H1 (cell line): ENCODE data around the gene AHR. TPM values are rescaled to one million over a fixed set of nuclear protein-coding genes. Genes with fewer than 3 reads are reported as not detected.

Source experiments
- CTCF ChIA-PET: fragments of 300-600 bp; sonication (Branson Sonifier 250); formaldehyde crosslinking; loops from one replicate; lab custom pipeline; 2021; ENCODE audit not compliant: partially characterized antibody; lab: Charles Lee
- POLR2A ChIA-PET: fragments of 300-600 bp; sonication (Branson Sonifier 250); formaldehyde crosslinking; loops from one replicate; lab custom pipeline; 2021; ENCODE audit warnings: inconsistent platforms; ENCODE audit not compliant: partially characterized antibody; lab: Charles Lee
- DNase-seq, 2 experiments: peaks; one replicate each; pipeline versions ENCODE4 v3.0.0 to v3.0.0-alpha.2; 2010 to 2022; ENCODE audit warnings: low spot score in 2 of 2, low read depth in 1 of 2, mixed read lengths in 1 of 2
- FAIRE-seq: peaks from 2 replicates; lab custom pipeline; 2011; peaks lifted over from hg19 to GRCh38; lab: Jason Lieb, UNC
- H2AFZ ChIP-seq: 2 replicates; pipeline ENCODE4 v1.8.1; 2012; ENCODE audit warnings: low read length, inconsistent platforms
- H2AK5ac ChIP-seq: 2 replicates; pipeline ENCODE4 v1.6.1; 2013; ENCODE audit warnings: low read depth, low read length
- H2BK120ac ChIP-seq: replicated peaks from 2 replicates; pipeline ENCODE3; 2013; ENCODE audit warnings: low read depth, low read length, inconsistent platforms
- H2BK12ac ChIP-seq: 2 replicates; pipeline ENCODE4 v1.6.1; 2013; ENCODE audit warnings: low read depth, low read length
- H2BK15ac ChIP-seq: 2 replicates; pipeline ENCODE4 v1.6.1; 2013; ENCODE audit warnings: low read length
- H2BK20ac ChIP-seq: 2 replicates; pipeline ENCODE4 v1.6.1; 2013; ENCODE audit warnings: low read length
- H2BK5ac ChIP-seq: 2 replicates; pipeline ENCODE4 v1.6.1; 2013; ENCODE audit warnings: low read depth, low read length
- H3K14ac ChIP-seq: 2 replicates; pipeline ENCODE4 v1.6.1; 2013; ENCODE audit warnings: inconsistent platforms; ENCODE audit not compliant: insufficient read length
- H3K18ac ChIP-seq: 2 replicates; pipeline ENCODE4 v1.6.1; 2013; ENCODE audit warnings: low read length; ENCODE audit errors: extremely low read depth
- H3K23ac ChIP-seq: 2 replicates; pipeline ENCODE4 v1.6.1; 2013; ENCODE audit warnings: inconsistent platforms; ENCODE audit not compliant: insufficient read length
- H3K23me2 ChIP-seq: 2 replicates; pipeline ENCODE4 v1.6.1; 2013; ENCODE audit warnings: low read depth, low read length
- H3K27ac ChIP-seq: 2 replicates; pipeline ENCODE4 v1.6.1; 2011; ENCODE audit warnings: low read depth, low read length, inconsistent platforms
- H3K27me3 ChIP-seq, 4 experiments: replicated peaks in 1 of 4; 1 replicate in 1 of 4; 2 replicates in 3 of 4; pipeline versions ENCODE4 v1.6.1 to v1.8.1; 2011 to 2013; ENCODE audit warnings: low read length in 3 of 4, mild to moderate bottlenecking in 3 of 4, inconsistent platforms in 2 of 4, mixed read lengths in 2 of 4, moderate library complexity in 1 of 4; ENCODE audit not compliant: control insufficient read depth in 3 of 4, insufficient read depth in 3 of 4; ENCODE audit errors: extremely low read depth in 1 of 4
- H3K36me3 ChIP-seq, 4 experiments: 2 replicates each; pipeline versions ENCODE4 v1.6.1 to v1.8.1; 2011 to 2013; ENCODE audit warnings: mild to moderate bottlenecking in 4 of 4, low read length in 3 of 4, moderate library complexity in 2 of 4, control low read depth in 1 of 4, inconsistent platforms in 1 of 4; ENCODE audit not compliant: insufficient read depth in 4 of 4, control insufficient read depth in 2 of 4
- H3K4ac ChIP-seq: replicated peaks from 2 replicates; pipeline ENCODE3; 2013; ENCODE audit warnings: low read length, low read depth, mixed read lengths, inconsistent platforms; ENCODE audit not compliant: insufficient read length
- H3K4me1 ChIP-seq, 4 experiments: replicated peaks in 1 of 4; 1 replicate in 1 of 4; 2 replicates in 3 of 4; pipeline versions ENCODE4 v1.6.1 to v1.8.1; 2011 to 2013; ENCODE audit warnings: low read length in 3 of 4, inconsistent platforms in 2 of 4, mixed read lengths in 1 of 4; ENCODE audit not compliant: insufficient read depth in 4 of 4, control insufficient read depth in 3 of 4
- H3K4me2 ChIP-seq, 2 experiments: 2 replicates each; pipeline versions ENCODE4 v1.6.1 to v1.8.1; 2011 to 2013; ENCODE audit warnings: low read depth in 2 of 2, low read length in 2 of 2, control low read depth in 1 of 2, inconsistent platforms in 1 of 2, mild to moderate bottlenecking in 1 of 2; ENCODE audit not compliant: insufficient read depth in 1 of 2
- H3K4me3 ChIP-seq, 4 experiments: fragments of 200-600, 300-600 bp in 1 of 4; sonication (generic), shearing (Covaris generic), sonication (Bioruptor Twin) in 1 of 4; 2 replicates each; pipeline versions ENCODE4 v1.5.1 to v1.8.1; 2011 to 2016; ENCODE audit warnings: low read length in 4 of 4, low read depth in 3 of 4, control low read depth in 2 of 4, inconsistent platforms in 2 of 4, mild to moderate bottlenecking in 2 of 4, mixed read lengths in 1 of 4, moderate library complexity in 1 of 4; ENCODE audit not compliant: insufficient read depth in 2 of 4; ENCODE audit errors: extremely low read depth in 1 of 4
- H3K56ac ChIP-seq: replicated peaks from 2 replicates; pipeline ENCODE3; 2013; ENCODE audit warnings: low read depth, mild to moderate bottlenecking, mixed read lengths, low read length, inconsistent platforms; ENCODE audit not compliant: insufficient read length
- H3K79me1 ChIP-seq: 2 replicates; pipeline ENCODE4 v1.6.1; 2013; ENCODE audit warnings: low read depth, low read length, control low read depth
- H3K79me2 ChIP-seq, 2 experiments: 2 replicates each; pipeline versions ENCODE4 v1.6.1 to v1.8.1; 2012 to 2013; ENCODE audit warnings: low read length in 2 of 2, mild to moderate bottlenecking in 2 of 2, inconsistent platforms in 1 of 2; ENCODE audit not compliant: insufficient read depth in 2 of 2, control insufficient read depth in 1 of 2
- H3K9ac ChIP-seq, 4 experiments: replicated peaks in 1 of 4; 1 replicate in 1 of 4; 2 replicates in 3 of 4; pipeline versions ENCODE4 v1.6.1 to v1.8.1; 2011 to 2013; ENCODE audit warnings: low read depth in 3 of 4, low read length in 3 of 4, control low read depth in 2 of 4, mild to moderate bottlenecking in 2 of 4, moderate library complexity in 2 of 4, inconsistent platforms in 1 of 4; ENCODE audit errors: extremely low read depth in 1 of 4
- H3K9me3 ChIP-seq, 2 experiments: 2 replicates each; pipeline versions ENCODE4 v1.6.1 to v1.8.1; 2012 to 2013; ENCODE audit warnings: mild to moderate bottlenecking in 2 of 2, moderate library complexity in 2 of 2, control low read depth in 1 of 2, inconsistent platforms in 1 of 2, low read depth in 1 of 2, low read length in 1 of 2, mixed read lengths in 1 of 2; ENCODE audit not compliant: insufficient read depth in 2 of 2
- H4K20me1 ChIP-seq, 2 experiments: replicated peaks in 1 of 2; 2 replicates each; pipeline versions ENCODE3 to v1.8.1; 2011 to 2013; ENCODE audit warnings: inconsistent platforms in 2 of 2, low read length in 2 of 2, mild to moderate bottlenecking in 1 of 2; ENCODE audit not compliant: insufficient read depth in 2 of 2, control insufficient read depth in 1 of 2
- H4K5ac ChIP-seq: 2 replicates; pipeline ENCODE4 v1.6.1; 2013; ENCODE audit warnings: low read length, low read depth, mixed read lengths, inconsistent platforms; ENCODE audit not compliant: insufficient read length
- H4K8ac ChIP-seq: 2 replicates; pipeline ENCODE4 v1.8.0; 2013; ENCODE audit warnings: mild to moderate bottlenecking, moderate library complexity, low read length, inconsistent platforms; ENCODE audit not compliant: insufficient read depth; ENCODE audit errors: extremely low read depth
- H4K91ac ChIP-seq: replicated peaks from 2 replicates; pipeline ENCODE3; 2013; ENCODE audit warnings: low read length, mixed read lengths, inconsistent platforms; ENCODE audit not compliant: insufficient read length
- BCL11A ChIP-seq, 2 experiments: IDR thresholded peaks; one replicate each; pipeline ENCODE4 v1.6.1; 2011; ENCODE audit warnings: low read depth in 2 of 2, low read length in 2 of 2, mild to moderate bottlenecking in 2 of 2
- FOSL1 ChIP-seq: IDR thresholded peaks from 2 replicates; pipeline ENCODE4 v1.6.1; 2011; ENCODE audit warnings: mild to moderate bottlenecking, low read depth, low read length, moderate library complexity; ENCODE audit not compliant: insufficient read depth
- POU5F1 ChIP-seq: IDR thresholded peaks from 2 replicates; pipeline ENCODE4 v1.6.1; 2011; ENCODE audit warnings: low read depth, mild to moderate bottlenecking, low read length, moderate library complexity
- RFX5 ChIP-seq: IDR thresholded peaks from 2 replicates; pipeline ENCODE4 v1.6.1; 2011; ENCODE audit warnings: low read depth, low read length, improper control_type of control experiment, borderline replicate concordance
- SRF ChIP-seq: IDR thresholded peaks from 2 replicates; pipeline ENCODE4 v1.6.1; 2011; ENCODE audit warnings: mild to moderate bottlenecking, low read depth, low read length, moderate library complexity
- SUZ12 ChIP-seq: fragments of 200-600 bp; sonication (generic); IDR thresholded peaks from 2 replicates; pipeline ENCODE4 v1.6.1; 2012; ENCODE audit warnings: mild to moderate bottlenecking, inconsistent platforms, low read length, moderate library complexity, mixed read lengths
- polyA plus RNA-seq, 7 experiments: library from polyadenylated mRNA; depleted of rRNA in 3 of 7; stranded (reverse) in 5 of 7; unstranded in 2 of 7; fragments of >200 nt in 5 of 7; fragments of 200-250 nt in 2 of 7; gene quantifications; 1 replicate in 5 of 7; 2 replicates in 1 of 7; 4 replicates in 1 of 7; pipeline versions ENCODE4 v1.2.1 to v1.2.3, GENCODE V29; 2011 to 2013; ENCODE audit warnings: missing spikeins in 2 of 7, mixed read lengths in 2 of 7
- total RNA-seq: library from RNA; stranded (reverse); fragmentation: NEBNext Ultra II Directional; extraction: Animal tissue kit (Norgen Biotek cat#: 25700); gene quantifications from 2 replicates; pipeline ENCODE4 v1.2.1, GENCODE V29; 2021

AHR gene
- total and polyA plus RNA-seq, 2 of the 8 experiments (the other 6 are each of a cell fraction or from before 2014, with no cell fraction given): 1.4 to 9.7 TPM

DNA sequence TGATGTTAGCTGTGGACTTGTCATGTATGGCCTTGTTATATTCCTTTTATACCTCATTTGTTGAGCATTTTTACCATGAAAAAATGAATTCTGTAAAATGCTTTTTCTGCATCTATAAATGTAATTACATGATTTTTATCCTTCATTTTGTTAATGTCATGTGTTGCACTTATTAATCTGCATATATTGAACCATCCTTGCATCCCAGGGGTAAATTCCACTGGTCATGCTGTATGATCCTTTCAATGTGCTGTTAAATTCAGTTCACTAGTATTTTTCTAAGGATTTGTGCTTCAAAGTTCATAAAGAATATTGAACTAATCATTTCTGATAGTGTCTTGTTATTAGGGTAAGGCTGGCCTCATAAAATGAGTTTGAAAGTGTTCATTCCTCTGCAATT, 31.9 kb upstream of the AHR start:
- Histone ChIP-seq H4K8ac (no peak overlapping the region), H3K14ac (no peak overlapping the region), H3K4me3 (no peak overlapping the region), H3K9me3 (peaks cover 9 to 14% of the 10 kb centered on the region in 2 experiments; a peak in 2 of 4 replicates), H4K20me1 (no peaks in the 10 kb centered on the region), H2AK5ac (no peak overlapping the region), H3K23me2 (no peaks in the 10 kb centered on the region), H2BK120ac (no peak overlapping the region), H3K36me3 (no peaks in the 10 kb centered on the region), H3K4ac (no peak overlapping the region), H3K4me2 (no peak overlapping the region)
- POLR2A ChIA-PET: no interaction called here
- no peak for TF ChIP-seq FOSL1
- TF ChIP-seq BCL11A (IDR thresholded peaks at IDR 0.05; ENCODE audit: low read depth in 2 of 2, low read length in 2 of 2): no peak
- TF ChIP-seq SRF: no peak
- no peak for TF ChIP-seq POU5F1
- TF ChIP-seq SUZ12: no peak
- no peak for TF ChIP-seq RFX5
- TF ChIP-seq, all 59 proteins: peak for 0
- H3K79me1 ChIP-seq: no peaks in the 10 kb centered on the region
- H3K79me2 ChIP-seq: no peaks in the 10 kb centered on the region
- H2BK20ac ChIP-seq: no peak overlapping the region
- FAIRE-seq (no peak), DNase-seq (no peak)
- no peak overlapping the region for H3K27ac ChIP-seq
- no peak overlapping the region for H3K56ac ChIP-seq
- no peak overlapping the region for H3K23ac ChIP-seq
- no peak overlapping the region for H4K91ac ChIP-seq
- no peak overlapping the region for H4K5ac ChIP-seq
- no peaks in the 10 kb centered on the region for H3K27me3 ChIP-seq
- H3K9ac ChIP-seq: no peak overlapping the region
- no peak overlapping the region for H3K18ac ChIP-seq
- CTCF ChIA-PET: no interaction called here
- no peaks in the 10 kb centered on the region for H3K4me1 ChIP-seq
- no peak overlapping the region for H2BK5ac ChIP-seq
- H2BK12ac ChIP-seq: no peak overlapping the region
- no peak overlapping the region for H2AFZ ChIP-seq
- H2BK15ac ChIP-seq: no peak overlapping the region
